HCT116 (cell line): ENCODE data around the gene KLHL6.
"Not testable (repeated sequence)": the region's sequence is repeated elsewhere in the genome, so short reads cannot be mapped to it uniquely, and the experiment has no call there.

ENCODE experiments used
- CEBPB ChIP-seq: IDR thresholded peaks from 2 replicates; pipeline ENCODE4 v1.6.1; 2012; ENCODE audit warnings: low read depth
- CTCF ChIP-seq, 3 experiments: fragments of 200-600 bp in 1 of 3; sonication (generic) in 1 of 3; IDR thresholded peaks in 2 of 3; conservative IDR thresholded peaks in 1 of 3; 2 replicates each; pipeline ENCODE4 v1.5.1; 2012 to 2017; ENCODE audit warnings: low read depth in 2 of 3, low read length in 2 of 3, antibody characterized with exemption in 1 of 3, borderline replicate concordance in 1 of 3, control low read depth in 1 of 3, mild to moderate bottlenecking in 1 of 3, mixed read lengths in 1 of 3, mixed run types in 1 of 3, moderate library complexity in 1 of 3; ENCODE audit not compliant: insufficient read depth in 1 of 3
- EGR1 ChIP-seq: IDR thresholded peaks from 2 replicates; pipeline ENCODE4 v1.6.1; 2012; ENCODE audit warnings: low read depth
- EZH2 ChIP-seq: fragments of 200-600 bp; sonication (generic); IDR thresholded peaks from 2 replicates; pipeline ENCODE4 v1.6.1; 2017; ENCODE audit warnings: antibody characterized with exemption, mixed run types
- EZH2phosphoT487 ChIP-seq: fragments of 200-600 bp; IDR thresholded peaks from 2 replicates; pipeline ENCODE4 v1.6.1; 2018; ENCODE audit warnings: antibody characterized with exemption, borderline replicate concordance
- MAX ChIP-seq: IDR thresholded peaks from 2 replicates; pipeline ENCODE4 v1.6.1; 2012
- POLR2A ChIP-seq: IDR thresholded peaks from 2 replicates; pipeline ENCODE4 v1.7.0; 2011; ENCODE audit warnings: borderline replicate concordance; ENCODE audit not compliant: insufficient read depth, insufficient read length; ENCODE audit errors: extremely low read depth
- POLR2AphosphoS5 ChIP-seq: IDR thresholded peaks from 2 replicates; pipeline ENCODE4 v1.6.1; 2011; ENCODE audit warnings: mild to moderate bottlenecking, low read depth, low read length, moderate library complexity
- SRF ChIP-seq: IDR thresholded peaks from 2 replicates; pipeline ENCODE4 v1.6.1; 2012; ENCODE audit warnings: low read depth
- ZFX ChIP-seq: fragments of 450-650 bp; IDR thresholded peaks from 2 replicates; pipeline ENCODE4 v1.6.1; 2017

- not testable (repeated sequence) for TF ChIP-seq CTCF (IDR thresholded peaks at IDR 0.05 in 2 of 3, conservative IDR thresholded peaks at IDR 0.05 in 1 of 3; ENCODE audit: borderline replicate concordance in 1 of 3, insufficient read depth in 1 of 3, low read depth in 2 of 3, low read length in 2 of 3); MAX; POLR2AphosphoS5; EZH2phosphoT487; ZFX; EGR1; EZH2; POLR2A; CEBPB; SRF
Measured at GRCh38 chr3:183465710-183466109, 89.8 kb downstream of the KLHL6 start.
